Neural cell (in vitro differentiated cells): ENCODE data around the gene PGM5. TPM values are rescaled to one million over a fixed set of nuclear protein-coding genes. Genes with fewer than 3 reads are reported as not detected.

Source experiments
- H2AFZ ChIP-seq: fragments of 200-600, 300-800 bp; sonication (generic), shearing (Covaris generic); 2 replicates; pipeline ENCODE4 v1.6.0; 2014; ENCODE audit warnings: low read depth, mild to moderate bottlenecking, antibody characterized with exemption, low read length, moderate library complexity
- H3F3A ChIP-seq: fragments of 200-600 bp; shearing (Covaris generic); 2 replicates; pipeline ENCODE4 v1.6.1; 2016; ENCODE audit warnings: mild to moderate bottlenecking, moderate library complexity, mixed read lengths, antibody characterized with exemption, low read length; ENCODE audit not compliant: insufficient read depth, poor library complexity, severe bottlenecking
- H3K27ac ChIP-seq: fragments of 200-600, 300-800 bp; sonication (generic), shearing (Covaris generic); 2 replicates; pipeline ENCODE4 v1.5.1; 2014; ENCODE audit warnings: mild to moderate bottlenecking, low read length, moderate library complexity
- H3K27me3 ChIP-seq: fragments of 300-800, 200-600 bp; sonication (generic), shearing (Covaris generic); 2 replicates; pipeline ENCODE4 v1.6.0; 2014; ENCODE audit warnings: mild to moderate bottlenecking, low read depth, low read length, moderate library complexity; ENCODE audit not compliant: insufficient read depth
- H3K36me3 ChIP-seq: fragments of 300-800, 200-600 bp; sonication (generic), shearing (Covaris generic); 2 replicates; pipeline ENCODE4 v1.5.1; 2014; ENCODE audit warnings: mild to moderate bottlenecking, antibody characterized with exemption, low read length, moderate library complexity; ENCODE audit not compliant: insufficient read depth
- H3K4me2 ChIP-seq: fragments of 300-800, 200-600 bp; sonication (generic), shearing (Covaris generic); 2 replicates; pipeline ENCODE4 v1.6.0; 2014; ENCODE audit warnings: mild to moderate bottlenecking, low read length
- H3K4me3 ChIP-seq: fragments of 300-800, 200-600 bp; sonication (generic), shearing (Covaris generic); 2 replicates; pipeline ENCODE4 v1.5.1; 2014; ENCODE audit warnings: mild to moderate bottlenecking, low read length, moderate library complexity
- H3K79me2 ChIP-seq: fragments of 200-600 bp; shearing (Covaris generic); replicated peaks from 2 replicates; pipeline ENCODE4 v1.6.0; 2014; ENCODE audit warnings: mild to moderate bottlenecking, low read length, moderate library complexity; ENCODE audit not compliant: insufficient read depth
- H3K9ac ChIP-seq: fragments of 300-800, 200-600 bp; sonication (generic), shearing (Covaris generic); 2 replicates; pipeline ENCODE4 v1.6.1; 2016; ENCODE audit warnings: mild to moderate bottlenecking, low read length, mixed read lengths
- H3K9me2 ChIP-seq: fragments of 200-600 bp; shearing (Covaris generic); 2 replicates; pipeline ENCODE4 v1.6.1; 2016; ENCODE audit warnings: mild to moderate bottlenecking, low read length, mixed read lengths; ENCODE audit not compliant: insufficient read depth
- H3K9me3 ChIP-seq: fragments of 200-600, 300-800 bp; sonication (generic), shearing (Covaris generic); 2 replicates; pipeline ENCODE4 v1.6.1; 2016; ENCODE audit warnings: mild to moderate bottlenecking, mixed run types, low read length, moderate library complexity, mixed read lengths
- H4K20me1 ChIP-seq: fragments of 200-600 bp; shearing (Covaris generic); 2 replicates; pipeline ENCODE4 v1.6.1; 2016; ENCODE audit warnings: mild to moderate bottlenecking, mixed run types; ENCODE audit not compliant: insufficient read depth
- EP300 ChIP-seq: fragments of 450-650 bp; conservative IDR thresholded peaks from 2 replicates; pipeline ENCODE4 v1.6.1; 2014; ENCODE audit warnings: antibody characterized with exemption, mild to moderate bottlenecking, moderate library complexity; ENCODE audit not compliant: poor library complexity, severe bottlenecking
- EZH2 ChIP-seq: fragments of 200-600, 300-800 bp; shearing (Covaris generic), sonication (generic); IDR thresholded peaks from 2 replicates; pipeline ENCODE4 v1.6.1; 2014; ENCODE audit warnings: antibody characterized with exemption, low read length, borderline replicate concordance, mild to moderate bottlenecking; ENCODE audit not compliant: insufficient read depth, poor library complexity, severe bottlenecking
- MXI1 ChIP-seq: fragments of 450-650 bp; conservative IDR thresholded peaks from 2 replicates; pipeline ENCODE4 v1.6.1; 2014; ENCODE audit warnings: antibody characterized with exemption, mild to moderate bottlenecking; ENCODE audit not compliant: poor library complexity, severe bottlenecking
- POLR2AphosphoS5 ChIP-seq: IDR thresholded peaks from 2 replicates; pipeline ENCODE4 v1.6.1; 2012
- RAD21 ChIP-seq: fragments of 450-650 bp; conservative IDR thresholded peaks from 2 replicates; pipeline ENCODE4 v1.6.1; 2014; ENCODE audit warnings: antibody characterized with exemption, mild to moderate bottlenecking, moderate library complexity
- TAF1 ChIP-seq: IDR thresholded peaks from 2 replicates; pipeline ENCODE4 v1.6.1; 2012; ENCODE audit warnings: low read depth
- polyA plus RNA-seq: library from polyadenylated mRNA; depleted of rRNA; stranded (reverse); fragments of >200 nt; gene quantifications from 2 replicates; pipeline ENCODE4 v1.2.3, GENCODE V29; 2014
- TF ChIP-seq, protein P1 (sequence below): IDR thresholded peaks from 2 replicates; pipeline ENCODE4 v1.6.1; 2012; ENCODE audit warnings: borderline replicate concordance

The PGM5 gene
- polyA plus RNA-seq, 1 donor from 2014 or later: not detected

DNA sequence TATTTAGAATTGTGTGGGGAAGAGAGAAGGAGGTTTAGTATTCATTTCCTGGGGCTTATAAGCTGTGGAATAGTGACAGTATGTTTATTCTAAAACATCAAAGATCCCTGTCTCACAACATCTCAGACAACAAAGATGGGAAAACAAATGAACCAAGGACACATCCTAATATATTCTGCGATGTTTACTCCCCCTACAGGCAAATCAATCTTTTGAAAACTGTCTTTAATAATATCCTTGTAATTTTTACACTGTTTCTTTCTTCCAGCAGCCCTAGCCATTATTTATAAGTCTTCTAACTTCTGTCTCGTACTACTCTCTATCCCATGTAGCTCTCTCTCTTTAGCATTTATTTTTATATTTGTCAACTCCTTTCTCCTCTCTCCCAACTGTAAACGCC is 217.7 kb downstream of the PGM5 start:
- H3K27me3 ChIP-seq: no peaks in the 10 kb centered on the region

DNA sequence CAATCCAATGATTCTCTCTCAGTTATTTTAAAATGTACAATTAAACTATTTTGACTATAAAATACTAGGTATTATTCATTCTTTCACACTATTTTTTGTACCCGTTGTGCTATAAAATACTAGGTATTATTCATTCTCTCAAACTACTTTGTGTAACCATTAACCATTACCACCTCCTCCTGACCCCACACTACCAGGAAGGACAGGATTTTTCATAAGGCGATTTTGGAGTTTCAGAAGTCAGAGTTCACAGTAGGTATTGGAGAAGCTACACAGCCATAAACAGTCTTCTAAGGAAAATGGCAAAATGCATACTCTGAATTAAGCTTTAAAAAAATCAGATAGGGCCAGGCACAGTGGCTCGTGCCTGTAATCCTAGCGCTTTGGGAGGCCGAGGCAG is 219.4 kb downstream of the PGM5 start:
- H3K4me3 ChIP-seq: no peak overlapping the region

More for the DNA sequence above, 217.7 kb downstream of the PGM5 start:
- Histone ChIP-seq H3F3A (no peaks in the 10 kb centered on the region), H3K9ac (no peak overlapping the region), H3K36me3 (no peaks in the 10 kb centered on the region), H2AFZ (no peak overlapping the region), H3K9me2 (no peaks in the 10 kb centered on the region), H4K20me1 (no peaks in the 10 kb centered on the region), H3K4me2 (no peak overlapping the region), H3K4me3 (no peak overlapping the region), H3K9me3 (no peaks in the 10 kb centered on the region), H3K79me2 (no peaks in the 10 kb centered on the region), H3K27ac (no peak overlapping the region)
- no peak for TF ChIP-seq MXI1
- no peak for TF ChIP-seq TAF1
- TF ChIP-seq, protein P1, sequence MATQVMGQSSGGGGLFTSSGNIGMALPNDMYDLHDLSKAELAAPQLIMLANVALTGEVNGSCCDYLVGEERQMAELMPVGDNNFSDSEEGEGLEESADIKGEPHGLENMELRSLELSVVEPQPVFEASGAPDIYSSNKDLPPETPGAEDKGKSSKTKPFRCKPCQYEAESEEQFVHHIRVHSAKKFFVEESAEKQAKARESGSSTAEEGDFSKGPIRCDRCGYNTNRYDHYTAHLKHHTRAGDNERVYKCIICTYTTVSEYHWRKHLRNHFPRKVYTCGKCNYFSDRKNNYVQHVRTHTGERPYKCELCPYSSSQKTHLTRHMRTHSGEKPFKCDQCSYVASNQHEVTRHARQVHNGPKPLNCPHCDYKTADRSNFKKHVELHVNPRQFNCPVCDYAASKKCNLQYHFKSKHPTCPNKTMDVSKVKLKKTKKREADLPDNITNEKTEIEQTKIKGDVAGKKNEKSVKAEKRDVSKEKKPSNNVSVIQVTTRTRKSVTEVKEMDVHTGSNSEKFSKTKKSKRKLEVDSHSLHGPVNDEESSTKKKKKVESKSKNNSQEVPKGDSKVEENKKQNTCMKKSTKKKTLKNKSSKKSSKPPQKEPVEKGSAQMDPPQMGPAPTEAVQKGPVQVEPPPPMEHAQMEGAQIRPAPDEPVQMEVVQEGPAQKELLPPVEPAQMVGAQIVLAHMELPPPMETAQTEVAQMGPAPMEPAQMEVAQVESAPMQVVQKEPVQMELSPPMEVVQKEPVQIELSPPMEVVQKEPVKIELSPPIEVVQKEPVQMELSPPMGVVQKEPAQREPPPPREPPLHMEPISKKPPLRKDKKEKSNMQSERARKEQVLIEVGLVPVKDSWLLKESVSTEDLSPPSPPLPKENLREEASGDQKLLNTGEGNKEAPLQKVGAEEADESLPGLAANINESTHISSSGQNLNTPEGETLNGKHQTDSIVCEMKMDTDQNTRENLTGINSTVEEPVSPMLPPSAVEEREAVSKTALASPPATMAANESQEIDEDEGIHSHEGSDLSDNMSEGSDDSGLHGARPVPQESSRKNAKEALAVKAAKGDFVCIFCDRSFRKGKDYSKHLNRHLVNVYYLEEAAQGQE: no peak
- no peak for TF ChIP-seq POLR2AphosphoS5
- TF ChIP-seq EP300: no peak
- no peak for TF ChIP-seq RAD21
- no peak for TF ChIP-seq EZH2

More for the DNA sequence above, 219.4 kb downstream of the PGM5 start:
- Histone ChIP-seq H3K9me2 (no peaks in the 10 kb centered on the region), H3K36me3 (no peaks in the 10 kb centered on the region), H3K4me2 (no peak overlapping the region), H3K79me2 (no peaks in the 10 kb centered on the region), H3K9ac (no peak overlapping the region), H2AFZ (no peak overlapping the region), H3K9me3 (no peaks in the 10 kb centered on the region), H4K20me1 (no peaks in the 10 kb centered on the region), H3F3A (no peaks in the 10 kb centered on the region), H3K27me3 (no peaks in the 10 kb centered on the region), H3K27ac (no peak overlapping the region)
- no peak for TF ChIP-seq TAF1
- TF ChIP-seq, protein P1: no peak
- TF ChIP-seq EP300: no peak
